Bronchial epithelial cell (primary cell): ENCODE data around the gene NCL. TPM values are rescaled to one million over a fixed set of nuclear protein-coding genes. Genes with fewer than 3 reads are reported as not detected.
A peak's percentile ranks its signal among the peaks of the same experiment; 100 is the strongest.
"Not testable (repeated sequence)": the region's sequence is repeated elsewhere in the genome, so short reads cannot be mapped to it uniquely, and the experiment has no call there.

Source experiments
- DNase-seq: peaks from one replicate; pipeline ENCODE4 v3.0.0-alpha.2; 2010; ENCODE audit warnings: low read depth
- FAIRE-seq: peaks from 2 replicates; lab custom pipeline; 2011; peaks lifted over from hg19 to GRCh38; lab: Jason Lieb, UNC
- H3K27me3 ChIP-seq: 2 replicates; pipeline ENCODE4 v1.5.1; 2011; ENCODE audit warnings: low read length; ENCODE audit not compliant: control insufficient read depth, insufficient read depth
- H3K36me3 ChIP-seq: 2 replicates; pipeline ENCODE4 v1.5.1; 2011; ENCODE audit warnings: low read length; ENCODE audit not compliant: control insufficient read depth, insufficient read depth
- H3K4me3 ChIP-seq: 2 replicates; pipeline ENCODE4 v1.5.1; 2011; ENCODE audit warnings: mild to moderate bottlenecking, low read depth, low read length, control low read depth
- total RNA-seq: library from RNA; depleted of rRNA; stranded (reverse); fragments of >200 nt; gene quantifications from 2 replicates; pipeline ENCODE4 v1.2.1, GENCODE V29; 2014
- TF ChIP-seq, protein P1 (sequence below): IDR thresholded peaks from 2 replicates; pipeline ENCODE4 v1.5.1; 2011; ENCODE audit warnings: mild to moderate bottlenecking, moderate library complexity, low read length, control low read depth, inconsistent platforms; ENCODE audit not compliant: insufficient read depth, severe bottlenecking

Gene NCL
- total RNA-seq, 1 donor from 2014 or later, result 134 TPM

DNA sequence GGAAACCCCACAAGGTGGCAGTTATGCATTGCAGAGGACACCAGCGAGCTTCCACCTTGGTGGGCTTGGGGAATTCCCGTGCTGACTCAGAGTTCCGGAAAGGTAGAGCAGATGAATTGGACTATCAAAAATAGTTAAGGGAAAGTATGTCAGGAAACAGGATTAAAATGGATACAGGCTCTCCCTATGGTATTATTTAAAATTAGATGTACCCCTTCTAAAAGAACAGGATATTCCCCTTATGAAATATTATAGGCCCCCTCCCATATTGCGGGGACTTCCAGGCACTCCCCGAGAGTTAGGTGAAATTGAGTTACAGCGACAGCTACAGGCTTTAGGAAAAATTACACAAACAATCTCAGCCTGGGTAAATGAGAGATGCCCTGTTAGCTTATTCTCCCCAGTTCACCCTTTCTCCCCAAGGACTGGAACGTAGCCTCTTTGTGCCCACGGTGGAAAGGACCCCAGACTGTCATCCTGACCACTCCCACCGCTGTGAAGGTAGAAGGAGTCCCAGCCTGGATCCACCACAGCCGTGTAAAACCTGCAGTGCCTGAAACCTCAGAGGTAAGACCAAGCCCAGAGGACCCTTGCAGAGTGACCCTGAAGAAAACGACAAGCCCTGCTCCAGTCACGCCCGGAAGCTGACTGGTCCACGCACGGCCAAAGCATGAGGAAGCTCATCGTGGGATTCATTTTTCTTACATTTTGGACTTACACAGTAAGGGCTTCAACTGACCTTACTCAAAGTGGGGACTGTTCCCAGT, 58.5 kb downstream of the NCL start:
- not testable (repeated sequence) for H3K4me3 ChIP-seq, FAIRE-seq, H3K36me3 ChIP-seq, H3K27me3 ChIP-seq
- TF ChIP-seq, protein P1, sequence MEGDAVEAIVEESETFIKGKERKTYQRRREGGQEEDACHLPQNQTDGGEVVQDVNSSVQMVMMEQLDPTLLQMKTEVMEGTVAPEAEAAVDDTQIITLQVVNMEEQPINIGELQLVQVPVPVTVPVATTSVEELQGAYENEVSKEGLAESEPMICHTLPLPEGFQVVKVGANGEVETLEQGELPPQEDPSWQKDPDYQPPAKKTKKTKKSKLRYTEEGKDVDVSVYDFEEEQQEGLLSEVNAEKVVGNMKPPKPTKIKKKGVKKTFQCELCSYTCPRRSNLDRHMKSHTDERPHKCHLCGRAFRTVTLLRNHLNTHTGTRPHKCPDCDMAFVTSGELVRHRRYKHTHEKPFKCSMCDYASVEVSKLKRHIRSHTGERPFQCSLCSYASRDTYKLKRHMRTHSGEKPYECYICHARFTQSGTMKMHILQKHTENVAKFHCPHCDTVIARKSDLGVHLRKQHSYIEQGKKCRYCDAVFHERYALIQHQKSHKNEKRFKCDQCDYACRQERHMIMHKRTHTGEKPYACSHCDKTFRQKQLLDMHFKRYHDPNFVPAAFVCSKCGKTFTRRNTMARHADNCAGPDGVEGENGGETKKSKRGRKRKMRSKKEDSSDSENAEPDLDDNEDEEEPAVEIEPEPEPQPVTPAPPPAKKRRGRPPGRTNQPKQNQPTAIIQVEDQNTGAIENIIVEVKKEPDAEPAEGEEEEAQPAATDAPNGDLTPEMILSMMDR, result peak; percentile 16
- peak; percentile 37 for DNase-seq

DNA sequence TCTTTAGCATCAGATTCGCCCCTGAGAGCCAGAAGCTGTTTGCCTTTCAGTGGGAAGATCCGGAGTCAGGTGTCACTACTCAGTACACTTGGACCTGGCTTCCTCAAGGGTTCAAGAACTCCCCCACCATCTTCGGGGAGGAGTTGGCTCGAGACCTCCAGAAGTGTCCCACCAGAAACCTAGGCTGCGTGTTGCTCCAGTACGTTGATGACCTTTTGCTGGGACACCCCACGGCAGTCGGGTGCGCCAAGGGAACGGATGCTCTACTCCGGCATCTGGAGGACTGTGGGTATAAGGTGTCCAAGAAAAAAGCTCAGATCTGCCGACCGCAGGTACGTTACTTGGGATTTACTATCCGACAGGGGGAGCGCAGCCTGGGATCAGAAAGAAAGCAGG, 60.1 kb downstream of the NCL start:
- DNase-seq, H3K36me3 ChIP-seq, FAIRE-seq, H3K4me3 ChIP-seq, H3K27me3 ChIP-seq: not testable (repeated sequence)

Other genes starting within 250 kb of the NCL start
- 0.26 and 0.38 TPM in 2 replicates for gene B3GNT7, start 68.8 kb downstream of the NCL start, total RNA-seq
- not detected in 2 replicates for gene NMUR1, start 66.0 kb upstream of the NCL start, total RNA-seq
- not detected in 2 replicates for gene TEX44, start 128.4 kb upstream of the NCL start, total RNA-seq
- 348 and 388 TPM in 2 replicates for gene PTMA, start 244.0 kb upstream of the NCL start, total RNA-seq